ENCODE data around the gene MIEN1.
"Not testable (repeated sequence)": the region's sequence is repeated elsewhere in the genome, so short reads cannot be mapped to it uniquely, and the experiment has no call there.

Gene MIEN1

DNA sequence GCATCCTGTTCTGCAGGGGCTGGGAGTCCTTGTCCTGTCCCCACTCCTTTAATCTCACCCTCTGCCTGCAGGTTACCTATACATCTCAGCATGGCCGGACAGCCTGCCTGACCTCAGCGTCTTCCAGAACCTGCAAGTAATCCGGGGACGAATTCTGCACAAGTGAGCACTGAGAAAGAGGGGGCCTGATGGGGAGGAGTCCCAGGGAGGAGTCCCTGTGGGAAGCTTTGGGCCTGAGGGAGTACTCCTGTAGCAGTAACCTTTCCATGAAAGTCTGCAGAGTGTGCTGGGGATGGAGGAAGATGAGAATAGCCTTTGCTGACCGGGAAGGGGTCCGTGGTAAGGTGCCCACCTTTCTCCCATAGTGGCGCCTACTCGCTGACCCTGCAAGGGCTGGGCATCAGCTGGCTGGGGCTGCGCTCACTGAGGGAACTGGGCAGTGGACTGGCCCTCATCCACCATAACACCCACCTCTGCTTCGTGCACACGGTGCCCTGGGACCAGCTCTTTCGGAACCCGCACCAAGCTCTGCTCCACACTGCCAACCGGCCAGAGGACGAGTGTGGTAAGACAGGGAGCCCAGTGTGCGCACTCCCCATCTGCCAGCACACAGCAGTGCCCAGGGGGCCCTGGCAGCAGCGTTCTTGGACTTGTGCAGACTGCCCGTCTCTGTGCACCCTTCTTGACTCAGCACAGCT lies 14.8 kb downstream of the MIEN1 start:
- DNase-seq: no peak

DNA sequence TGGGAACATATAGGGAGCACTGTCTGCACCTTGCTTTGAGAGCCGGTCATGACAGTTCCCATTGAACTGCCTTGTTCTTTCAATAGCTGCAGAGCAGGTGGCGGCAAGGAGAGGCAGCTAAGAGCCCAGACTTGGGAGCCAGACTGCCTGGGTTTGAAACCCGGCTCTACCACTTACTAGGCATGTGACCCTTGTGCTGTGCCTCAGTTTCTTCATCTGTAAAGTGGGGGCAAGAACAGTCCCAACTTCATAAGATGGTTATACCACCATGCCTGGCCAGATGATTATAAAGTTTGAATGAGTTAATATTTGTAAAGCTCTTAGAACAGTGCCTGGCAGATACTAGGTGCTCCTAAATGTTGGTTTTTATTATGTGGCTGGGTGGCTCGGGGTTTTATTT lies 16.1 kb downstream of the MIEN1 start:
- no peak for DNase-seq

- no peak for DNase-seq
Observed at GRCh38 chr17:39711851-39712250, 18.5 kb downstream of the MIEN1 start.

DNA sequence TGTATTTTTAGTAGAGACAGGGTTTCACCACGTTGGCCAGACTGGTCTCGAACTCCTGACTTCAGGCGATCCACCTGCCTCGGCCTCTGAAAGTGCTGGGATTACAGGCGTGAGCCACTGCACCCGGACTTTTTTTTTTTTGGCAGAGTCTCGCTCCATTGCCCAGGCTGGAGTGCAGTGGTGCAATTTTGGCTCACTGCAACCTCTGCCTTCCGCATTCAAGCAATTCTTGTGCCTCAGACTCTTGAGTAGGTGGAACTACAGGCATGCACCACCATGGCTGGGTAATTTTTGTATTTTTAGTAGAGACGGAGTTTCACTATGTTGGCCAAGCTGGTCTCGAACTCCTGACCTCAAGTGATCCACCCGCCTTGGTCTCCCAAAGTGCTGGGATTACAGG lies 19.3 kb downstream of the MIEN1 start:
- not testable (repeated sequence) for DNase-seq

DNA sequence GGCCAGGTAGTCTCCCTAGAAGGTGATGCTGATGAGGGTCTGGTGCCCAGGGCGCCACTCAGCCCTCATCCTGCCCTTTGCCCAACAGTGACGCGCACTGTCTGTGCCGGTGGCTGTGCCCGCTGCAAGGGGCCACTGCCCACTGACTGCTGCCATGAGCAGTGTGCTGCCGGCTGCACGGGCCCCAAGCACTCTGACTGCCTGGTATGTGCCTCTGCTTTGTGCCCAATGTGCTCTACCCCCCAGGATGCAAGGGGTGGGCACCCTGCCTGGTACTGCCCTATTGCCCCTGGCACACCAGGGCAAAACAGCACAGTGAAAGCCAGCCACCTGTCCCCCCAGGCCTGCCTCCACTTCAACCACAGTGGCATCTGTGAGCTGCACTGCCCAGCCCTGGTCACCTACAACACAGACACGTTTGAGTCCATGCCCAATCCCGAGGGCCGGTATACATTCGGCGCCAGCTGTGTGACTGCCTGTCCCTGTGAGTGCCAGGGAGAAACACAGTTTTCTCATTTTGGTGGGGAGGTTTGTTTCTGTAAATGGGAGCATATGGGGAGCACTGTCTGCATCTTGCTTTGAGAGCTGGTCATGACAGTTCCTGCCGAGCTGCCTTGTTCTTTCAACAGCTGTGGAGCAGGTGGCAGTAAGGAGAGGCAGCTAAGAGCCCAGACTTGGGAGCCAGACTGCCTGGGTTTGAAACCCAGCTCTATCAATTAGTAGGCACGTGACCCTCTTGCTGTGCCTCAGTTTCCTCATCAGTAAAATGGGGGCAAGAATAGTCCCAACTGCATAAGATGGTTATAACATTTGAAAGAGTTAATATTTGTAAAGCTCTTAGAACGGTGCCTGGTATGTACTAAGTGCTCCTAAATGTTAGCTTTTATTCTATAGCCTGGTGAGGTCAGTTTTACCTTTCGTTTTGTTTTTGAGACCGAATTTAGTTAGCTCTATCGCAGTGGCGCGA lies 20.1 kb downstream of the MIEN1 start:
- no peak for DNase-seq

DNA sequence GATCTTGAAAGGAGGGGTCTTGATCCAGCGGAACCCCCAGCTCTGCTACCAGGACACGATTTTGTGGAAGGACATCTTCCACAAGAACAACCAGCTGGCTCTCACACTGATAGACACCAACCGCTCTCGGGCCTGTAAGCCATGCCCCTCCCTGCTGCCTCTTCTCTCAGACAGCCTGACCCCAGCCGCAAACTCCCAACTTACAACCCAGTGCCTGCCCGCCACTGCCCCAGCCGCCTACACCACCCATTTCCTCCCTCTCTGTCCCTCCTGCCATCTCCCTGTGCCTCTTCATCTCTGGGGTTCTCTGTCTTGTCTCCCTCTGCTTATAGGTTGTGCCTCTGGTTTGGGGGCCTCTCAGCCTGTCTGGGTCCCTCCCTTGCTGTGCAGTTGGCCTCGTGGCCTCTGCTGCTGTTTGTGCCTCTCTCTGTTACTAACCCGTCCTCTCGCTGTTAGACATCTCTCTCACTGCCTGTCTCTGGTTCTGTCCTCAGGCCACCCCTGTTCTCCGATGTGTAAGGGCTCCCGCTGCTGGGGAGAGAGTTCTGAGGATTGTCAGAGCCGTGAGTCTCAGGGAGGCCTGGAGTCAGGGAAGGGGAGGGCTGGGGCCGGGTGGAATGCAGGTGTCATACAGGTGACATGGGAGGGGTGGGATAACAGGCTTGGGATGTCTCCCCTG lies 20.9 kb downstream of the MIEN1 start:
- no peak for DNase-seq

GRCh38 chr17:39706921-39707337 lies 23.4 kb downstream of the MIEN1 start:
- DNase-seq: no peak

DNA sequence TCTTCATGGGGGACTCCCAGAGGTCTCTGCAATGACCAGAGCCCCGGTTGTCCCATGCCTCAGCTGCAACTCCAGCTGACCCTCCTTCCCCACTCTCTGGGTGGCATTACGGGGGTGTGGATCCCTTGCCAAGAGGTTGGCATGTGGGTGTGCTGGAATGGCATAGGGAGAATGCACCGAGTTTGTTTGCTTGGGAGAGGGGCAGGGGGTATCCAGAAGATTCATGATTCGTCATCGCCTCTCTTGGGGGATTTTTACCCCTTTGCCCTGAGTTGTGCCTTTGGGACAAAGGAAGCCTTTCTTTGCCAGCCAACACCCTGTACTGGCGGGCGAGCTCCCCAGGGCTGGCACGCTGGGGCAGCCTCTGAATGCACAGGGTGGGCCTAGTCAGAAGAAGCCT lies 23.9 kb downstream of the MIEN1 start:
- DNase-seq: no peak

GRCh38 chr17:39705786-39706348 lies 24.5 kb downstream of the MIEN1 start:
- DNase-seq: no peak

DNA sequence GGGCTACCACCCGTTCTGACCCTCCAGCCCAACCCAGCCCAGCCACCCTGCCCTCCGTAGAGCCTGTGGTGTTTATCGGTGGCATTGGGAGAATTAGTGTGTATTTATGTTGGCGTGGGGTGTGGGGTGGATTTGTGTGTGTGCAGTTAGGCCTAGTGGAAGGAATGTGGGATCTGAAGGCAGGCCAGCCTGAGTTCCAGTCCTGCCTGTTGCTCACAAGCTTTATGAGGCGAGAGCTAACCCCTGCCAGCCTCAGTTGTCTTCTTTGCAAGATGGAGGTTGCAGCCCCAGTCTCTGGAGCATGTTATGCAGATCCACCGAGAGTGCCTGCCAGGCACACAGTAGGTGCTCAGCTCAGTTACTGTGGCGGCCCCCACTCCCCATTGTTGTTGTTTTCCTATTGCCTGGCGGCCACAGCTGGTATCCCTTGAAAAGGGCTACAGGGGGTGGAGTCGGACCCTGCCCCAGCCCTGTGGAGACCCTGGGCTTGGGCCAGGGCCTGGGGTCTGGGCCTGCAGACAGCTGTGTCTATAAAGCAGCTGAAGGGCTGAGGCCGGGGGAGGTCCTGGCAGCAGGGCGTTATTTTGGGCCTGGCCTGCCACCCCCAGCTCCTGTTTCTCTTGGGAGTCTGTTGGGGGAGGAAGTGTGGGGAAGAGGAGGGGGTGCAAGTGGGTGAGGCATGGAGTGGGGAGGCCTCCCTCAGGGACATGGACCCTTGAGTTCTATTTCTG lies 25.3 kb downstream of the MIEN1 start:
- no peak for DNase-seq

DNA sequence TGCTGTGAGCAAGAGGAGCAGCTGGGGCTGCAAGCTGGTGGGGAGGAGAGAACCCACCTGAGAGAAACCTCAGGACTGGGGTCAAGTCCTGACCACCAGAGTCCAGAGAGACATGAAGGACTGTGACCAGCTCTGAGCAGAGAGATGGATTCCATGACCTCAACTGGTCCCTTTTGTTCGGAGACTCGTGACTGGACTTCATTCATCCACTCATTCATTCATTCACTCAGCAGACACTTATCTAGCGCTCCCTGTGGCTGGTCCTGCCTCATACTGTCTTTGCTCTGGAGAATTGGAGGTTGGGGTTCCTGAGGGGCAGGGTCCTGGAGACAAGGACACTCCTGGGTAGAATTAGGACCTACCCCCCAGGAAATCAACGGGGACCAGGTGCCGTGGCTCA lies 26.4 kb downstream of the MIEN1 start:
- no peak for DNase-seq

DNA sequence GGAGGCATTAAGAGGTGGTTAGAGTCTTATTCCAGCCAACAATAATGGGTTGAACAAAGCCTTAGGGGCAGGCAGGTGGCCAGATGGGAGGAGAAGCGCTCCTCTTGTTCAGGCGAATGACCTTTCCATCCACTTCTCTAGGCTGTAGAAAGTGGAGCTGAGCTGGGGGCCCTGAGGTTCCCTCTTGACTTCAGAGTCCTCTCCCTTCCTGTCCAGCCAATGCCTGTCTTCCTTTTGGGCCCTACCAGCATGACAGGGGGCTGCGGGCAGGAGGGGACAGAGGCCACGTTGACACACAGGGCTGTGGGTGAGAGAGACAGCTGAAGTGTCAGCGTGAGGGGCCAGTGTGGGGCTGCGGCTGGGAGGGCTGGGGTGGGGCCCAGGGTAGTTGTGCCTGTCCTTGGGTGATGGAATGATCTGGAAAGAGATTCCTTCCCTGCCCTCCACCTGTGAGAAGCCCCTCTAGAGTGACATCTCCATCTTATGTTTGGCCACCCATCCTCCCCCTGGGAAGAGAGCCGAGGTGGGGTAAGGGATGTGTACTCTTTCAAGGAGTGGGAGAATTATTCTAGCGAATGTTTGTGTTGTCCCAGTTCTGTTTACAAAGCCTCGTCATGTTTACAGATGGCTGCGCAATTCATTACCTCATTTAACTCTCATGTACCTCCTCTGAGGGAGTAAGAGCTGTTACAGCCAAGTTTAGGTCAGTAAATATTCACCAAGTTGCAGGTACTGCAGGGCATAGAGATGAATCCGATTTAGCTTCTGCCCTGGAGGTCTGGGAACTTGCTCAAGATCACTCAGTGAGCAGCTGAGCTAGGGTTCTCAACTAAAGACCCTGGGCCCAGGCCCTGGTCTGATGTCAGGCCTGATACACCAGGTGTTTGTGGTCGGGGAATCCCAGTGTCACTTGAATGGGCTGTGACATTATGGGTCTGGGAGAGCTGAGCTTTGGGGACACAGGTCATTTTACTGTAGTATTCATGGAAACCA lies 27.1 kb downstream of the MIEN1 start:
- no peak for DNase-seq

- no peak for DNase-seq
Observed at GRCh38 chr17:39701784-39702422, 28.4 kb downstream of the MIEN1 start.

DNA sequence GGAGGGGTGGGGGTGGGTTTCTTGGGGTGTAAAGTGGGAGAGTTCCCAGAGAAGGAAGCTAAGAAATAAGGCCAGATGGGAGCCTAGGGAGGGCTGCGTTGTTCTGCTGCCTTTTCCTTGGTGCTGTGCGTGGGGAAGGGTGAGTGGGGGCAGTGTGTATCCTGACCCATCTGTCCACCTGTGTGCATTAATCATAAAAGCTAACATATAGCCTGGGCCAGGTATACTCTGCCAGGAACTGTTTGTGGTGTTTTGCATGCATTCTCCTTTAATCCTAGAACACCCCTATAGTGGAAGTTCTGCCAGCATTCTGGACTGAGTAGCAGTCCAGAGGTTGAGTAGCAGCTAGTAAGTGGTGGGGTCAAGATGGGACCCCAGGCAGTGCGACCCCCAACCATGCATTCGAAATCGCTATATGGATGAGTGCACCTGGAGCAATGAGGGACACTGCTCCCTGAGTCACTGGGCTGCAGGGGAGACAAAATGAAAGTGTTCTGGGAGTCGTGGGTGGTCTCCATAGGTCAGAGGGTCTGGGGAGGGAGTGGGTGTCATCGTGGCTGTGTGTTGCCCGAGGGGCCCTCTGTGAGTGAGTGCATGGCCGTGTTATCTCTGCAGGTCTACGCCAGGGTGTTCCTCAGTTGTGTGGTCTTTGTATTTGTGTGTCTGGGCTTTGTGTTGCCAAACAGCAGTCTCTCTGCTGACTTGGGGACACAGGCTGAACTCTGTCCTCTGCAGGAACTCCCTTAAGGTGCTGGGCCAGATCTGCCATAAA lies 29.1 kb downstream of the MIEN1 start:
- DNase-seq: no peak

GRCh38 chr17:39700148-39700987 lies 30.0 kb downstream of the MIEN1 start:
- no peak for DNase-seq

GRCh38 chr17:39699818-39700147 lies 30.5 kb downstream of the MIEN1 start, which contains the start of gene ERBB2:
Gene ERBB2, plus strand, starts transcription at chr17:39700064. Its CDS starts 175 bp downstream, at chr17:39700239.
- no peak for DNase-seq

DNA sequence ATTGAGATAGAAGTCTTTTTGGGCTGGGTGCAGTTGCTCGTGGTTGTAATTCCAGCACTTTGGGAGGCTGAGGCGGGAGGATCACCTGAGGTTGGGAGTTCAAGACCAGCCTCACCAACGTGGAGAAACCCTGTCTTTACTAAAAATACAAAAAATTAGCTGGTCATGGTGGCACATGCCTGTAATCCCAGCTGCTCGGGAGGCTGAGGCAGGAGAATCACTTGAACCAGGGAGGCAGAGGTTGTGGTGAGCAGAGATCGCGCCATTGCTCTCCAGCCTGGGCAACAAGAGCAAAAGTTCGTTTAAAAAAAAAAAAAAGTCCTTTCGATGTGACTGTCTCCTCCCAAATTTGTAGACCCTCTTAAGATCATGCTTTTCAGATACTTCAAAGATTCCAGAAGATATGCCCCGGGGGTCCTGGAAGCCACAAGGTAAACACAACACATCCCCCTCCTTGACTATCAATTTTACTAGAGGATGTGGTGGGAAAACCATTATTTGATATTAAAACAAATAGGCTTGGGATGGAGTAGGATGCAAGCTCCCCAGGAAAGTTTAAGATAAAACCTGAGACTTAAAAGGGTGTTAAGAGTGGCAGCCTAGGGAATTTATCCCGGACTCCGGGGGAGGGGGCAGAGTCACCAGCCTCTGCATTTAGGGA lies 31.0 kb downstream of the MIEN1 start:
- DNase-seq: not testable (repeated sequence)

- no peak for DNase-seq
Observed at GRCh38 chr17:39697961-39698360, 32.4 kb downstream of the MIEN1 start.
